UCSD-AML1 (cell line): ENCODE results near the gene MGAT4A.
A peak's percentile ranks its signal among the peaks of the same experiment; 100 is the strongest.

Experiments used
- DNase-seq: peaks from one replicate; lab custom pipeline; 2025; ENCODE audit not compliant: unreplicated experiment; lab: John Stamatoyannopoulos, UW

Gene MGAT4A

DNA sequence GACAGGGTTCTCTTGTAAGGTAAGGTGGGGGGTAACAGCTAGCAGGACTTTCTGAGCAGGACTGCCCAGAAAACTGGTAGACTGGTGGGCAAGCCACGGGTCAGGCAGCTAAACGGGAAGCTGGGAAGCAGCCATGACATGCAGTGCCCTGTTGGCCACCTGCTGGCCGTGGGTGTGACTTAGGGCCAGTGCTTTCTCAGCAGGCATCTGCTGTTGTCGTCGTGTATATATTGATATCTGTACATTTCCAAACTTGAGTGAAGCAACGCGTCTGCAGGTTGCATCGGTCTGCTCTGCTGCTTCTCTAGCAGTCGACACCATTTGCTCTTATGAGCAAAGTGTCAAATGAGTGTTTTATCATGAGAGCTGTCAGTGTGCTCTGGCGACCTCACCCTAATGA is 153.6 kb downstream of the MGAT4A start:
- DNase-seq = no peak

DNA sequence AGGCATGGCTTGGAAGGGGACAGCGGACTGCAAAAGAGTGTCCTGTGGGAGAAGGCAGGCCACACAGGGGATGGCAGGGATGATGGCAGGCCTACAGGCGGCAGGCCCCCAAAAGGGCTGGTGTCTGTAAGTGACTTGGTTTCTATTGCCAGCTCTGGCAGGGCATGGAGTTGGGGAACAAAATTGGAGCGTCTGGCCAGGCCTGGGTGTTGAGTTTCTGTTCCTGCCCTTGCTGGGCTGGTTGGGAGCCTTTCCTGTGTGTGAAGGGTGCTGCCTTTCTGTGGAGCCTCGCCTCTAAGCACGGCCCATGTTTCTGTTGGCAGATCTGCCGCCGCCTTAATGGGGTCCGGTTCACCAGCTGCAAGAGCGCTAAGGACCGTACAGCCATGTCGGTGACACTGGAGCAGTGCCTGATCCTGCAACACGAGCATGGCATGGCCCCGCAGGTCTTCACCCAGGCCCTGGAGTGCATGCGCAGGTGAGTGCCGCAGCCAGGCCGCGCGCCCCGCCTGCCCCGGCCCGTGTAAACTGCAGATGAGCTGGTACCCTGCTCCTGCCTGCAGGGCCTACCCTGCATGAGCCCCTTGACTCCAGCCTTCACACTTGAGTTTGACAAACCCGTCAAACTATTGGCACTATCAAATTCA is 154.1 kb downstream of the MGAT4A start:
- no peak for DNase-seq

DNA sequence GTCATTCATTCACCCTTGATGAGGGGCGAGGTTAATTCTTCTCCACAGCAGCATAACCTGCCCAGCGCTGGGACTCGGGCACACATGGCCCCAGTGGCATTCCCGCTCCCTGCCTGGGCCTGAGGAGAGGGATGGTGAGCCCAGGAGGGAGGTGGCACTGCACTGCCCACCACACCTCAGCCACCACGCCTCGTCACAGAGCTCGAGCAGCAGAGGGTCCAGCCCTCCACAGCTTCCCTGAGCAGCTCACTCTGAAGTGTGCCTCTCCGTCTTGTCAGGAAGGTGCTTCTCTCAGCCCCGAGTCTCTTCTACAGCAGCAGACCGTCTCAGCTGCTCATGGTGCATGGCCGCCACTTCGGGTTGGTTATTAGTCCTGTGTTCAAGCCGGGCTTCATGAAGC is 157.5 kb downstream of the MGAT4A start:
- DNase-seq = no peak

DNA sequence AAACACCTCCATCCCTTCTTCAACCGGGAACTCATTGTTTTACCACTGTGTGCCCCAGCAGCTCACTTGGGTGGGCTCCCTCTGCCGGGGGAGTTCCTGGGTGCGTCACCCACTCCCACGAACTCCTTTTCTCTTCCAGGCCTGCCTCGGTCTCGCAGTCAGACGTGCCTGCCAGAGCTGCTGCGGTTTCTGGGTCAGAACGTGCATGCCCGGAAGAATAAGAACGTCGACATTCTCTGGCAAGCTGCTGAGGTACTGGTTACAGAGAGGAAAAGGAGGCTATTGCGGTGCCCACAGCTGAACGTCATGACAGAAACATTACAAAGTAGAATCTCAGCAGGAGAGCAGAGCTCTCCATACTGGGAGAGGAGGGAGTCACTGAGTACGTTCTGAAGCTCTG is 158.3 kb downstream of the MGAT4A start:
- no peak for DNase-seq

GRCh38 chr2:98572211-98572610 is 158.7 kb downstream of the MGAT4A start:
- DNase-seq = no peak

- no peak for DNase-seq
These were observed 159.1 kb downstream of the MGAT4A start for GRCh38 chr2:98571796-98572195.

GRCh38 chr2:98571121-98571701 is 159.7 kb downstream of the MGAT4A start:
- no peak for DNase-seq

DNA sequence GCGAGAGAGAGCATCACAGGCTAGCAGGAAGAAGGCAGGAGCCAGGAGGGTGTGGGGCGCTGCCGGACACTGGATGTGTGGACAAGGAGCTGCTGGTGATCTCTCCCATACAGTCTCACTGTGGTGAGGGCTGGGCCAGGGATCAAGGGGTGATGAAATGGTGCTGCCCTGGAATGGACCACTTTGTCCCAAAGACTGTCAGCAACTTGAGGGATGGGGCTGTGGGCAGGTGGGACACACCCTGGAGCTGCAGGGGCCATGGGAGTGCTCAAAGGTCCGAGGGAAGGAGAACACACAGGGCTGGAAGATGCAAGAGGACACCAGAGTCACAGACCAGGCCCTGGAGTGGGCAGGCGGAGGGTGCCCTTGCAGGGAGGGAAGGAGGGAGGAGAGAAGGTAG is 160.6 kb downstream of the MGAT4A start:
- no peak for DNase-seq

GRCh38 chr2:98569915-98570314 is 161.0 kb downstream of the MGAT4A start:
- no peak for DNase-seq

- DNase-seq = peak; percentile 60
These were observed 161.6 kb downstream of the MGAT4A start for GRCh38 chr2:98569197-98569793.
